Stimulated activated CD8-positive, alpha-beta memory T cell treated with anti-CD3 and anti-CD28 coated beads, Interleukin-7, amount 100 ng/mL, for 24 hours (primary cell): ENCODE data around the gene ELFN1.

ENCODE experiments used
- DNase-seq: peaks from one replicate; pipeline ENCODE4 v3.0.0-alpha.2; 2020; ENCODE audit warnings: low read depth

The ELFN1 gene

GRCh38 chr7:1675673-1676549 lies 5.8 kb downstream of the ELFN1 start:
- no peak for DNase-seq

GRCh38 chr7:1676550-1677078 lies 6.5 kb downstream of the ELFN1 start:
- DNase-seq, result no peak

DNA sequence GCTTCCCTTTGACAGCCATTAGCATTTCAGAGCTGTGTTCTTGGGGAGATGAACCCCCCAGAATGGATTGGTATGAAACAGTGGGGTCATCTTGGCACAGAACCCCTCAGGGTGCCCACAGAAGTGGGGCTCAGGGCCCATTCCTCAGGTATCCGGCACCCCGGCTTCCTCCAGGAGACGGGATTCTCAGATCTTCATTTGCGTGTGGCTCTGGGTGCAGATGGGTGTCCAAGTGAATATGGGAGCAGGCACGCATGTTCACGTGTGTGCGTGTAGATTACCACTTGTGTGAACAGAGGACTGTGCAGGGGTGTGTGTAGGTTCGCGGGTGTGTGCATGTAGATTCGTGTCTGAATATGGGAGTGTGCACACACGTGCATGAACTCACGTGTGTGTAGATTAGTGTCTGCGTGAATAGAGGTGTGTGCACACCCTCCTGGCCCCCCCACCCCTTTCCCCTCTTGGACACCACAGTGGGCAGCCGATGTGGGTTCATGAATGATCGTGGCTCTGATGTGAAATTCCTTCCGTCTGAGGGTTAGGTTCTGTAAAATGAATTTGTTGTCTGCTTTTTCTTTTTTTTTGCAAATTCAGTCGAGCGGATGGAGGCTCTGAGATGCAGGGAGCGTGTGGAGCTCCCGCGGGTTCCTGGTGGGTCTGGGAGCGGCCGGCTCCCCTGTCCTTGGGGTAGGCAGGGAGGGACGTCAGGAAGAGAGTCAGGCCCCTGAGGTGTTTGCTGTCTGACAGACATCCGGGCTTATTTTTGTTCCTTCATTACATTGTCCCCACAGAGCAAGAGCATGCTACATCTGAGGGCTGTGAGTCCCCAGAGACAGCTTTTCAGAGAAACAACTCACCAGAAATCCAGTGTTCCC lies 7.4 kb downstream of the ELFN1 start:
- no peak for DNase-seq

DNA sequence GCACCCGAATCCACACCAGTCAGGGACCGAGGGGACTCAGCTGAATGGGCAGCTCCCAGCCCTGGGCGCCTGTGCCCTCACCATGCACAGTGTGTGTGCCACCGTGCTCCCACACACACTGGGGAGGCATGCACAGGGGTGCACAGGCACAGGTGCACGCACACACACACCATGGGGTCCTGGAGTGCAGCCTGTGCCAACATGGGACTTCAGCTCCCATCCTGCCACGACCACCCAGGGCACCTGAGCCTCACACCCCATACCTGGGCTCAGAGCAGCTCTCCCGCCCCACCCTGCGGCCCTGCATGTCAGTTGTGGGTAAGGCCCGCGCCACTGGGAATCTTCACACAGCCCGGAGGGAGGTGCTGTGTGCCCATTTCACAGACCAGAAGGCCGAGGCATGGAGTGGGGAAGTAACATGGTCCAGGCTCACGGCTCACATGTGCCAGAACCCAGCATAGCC lies 8.0 kb downstream of the ELFN1 start:
- DNase-seq, result no peak

GRCh38 chr7:1678571-1679325 lies 8.7 kb downstream of the ELFN1 start:
- DNase-seq, result no peak

GRCh38 chr7:1679326-1679965 lies 9.4 kb downstream of the ELFN1 start:
- DNase-seq, result no peak

DNA sequence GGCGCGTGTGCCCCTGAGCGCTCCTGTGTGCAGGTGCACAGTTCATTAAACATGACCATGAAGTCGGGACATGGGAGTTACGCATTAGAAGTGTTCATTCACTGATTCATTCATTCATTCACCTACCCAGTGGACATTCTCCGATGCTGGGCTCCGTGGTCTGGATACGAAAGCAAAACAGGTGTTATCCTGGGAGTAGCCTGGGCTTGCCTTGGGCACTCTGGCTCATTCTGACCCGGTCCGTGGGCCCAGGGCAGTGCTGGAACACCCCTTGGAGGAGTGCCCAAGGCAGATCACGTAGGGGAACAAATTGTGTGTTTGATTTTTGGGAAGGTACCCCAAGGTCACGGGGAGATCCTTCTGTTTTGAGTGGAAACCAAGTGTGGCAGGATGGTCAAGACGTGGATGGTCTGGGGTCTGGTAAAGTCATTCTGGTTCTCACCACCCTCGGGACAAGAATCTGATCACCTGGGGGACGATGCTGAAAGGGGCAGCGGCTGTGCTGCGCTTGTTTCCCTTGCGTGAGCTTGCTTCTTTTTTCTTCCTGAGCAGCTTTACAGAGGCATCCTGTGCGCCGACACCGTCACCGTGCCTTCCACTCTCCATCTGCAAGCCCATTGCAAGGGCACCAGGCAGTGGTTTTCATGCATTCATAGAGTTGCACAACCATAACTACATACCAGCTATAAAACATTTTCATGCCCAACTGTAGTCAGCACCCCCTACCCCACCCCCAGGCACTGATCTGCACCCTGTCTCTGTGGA lies 10.1 kb downstream of the ELFN1 start:
- no peak for DNase-seq

GRCh38 chr7:1681581-1681980 lies 11.5 kb downstream of the ELFN1 start:
- no peak for DNase-seq

- no peak for DNase-seq
Measured at GRCh38 chr7:1685000-1685624, 15.0 kb downstream of the ELFN1 start.

DNA sequence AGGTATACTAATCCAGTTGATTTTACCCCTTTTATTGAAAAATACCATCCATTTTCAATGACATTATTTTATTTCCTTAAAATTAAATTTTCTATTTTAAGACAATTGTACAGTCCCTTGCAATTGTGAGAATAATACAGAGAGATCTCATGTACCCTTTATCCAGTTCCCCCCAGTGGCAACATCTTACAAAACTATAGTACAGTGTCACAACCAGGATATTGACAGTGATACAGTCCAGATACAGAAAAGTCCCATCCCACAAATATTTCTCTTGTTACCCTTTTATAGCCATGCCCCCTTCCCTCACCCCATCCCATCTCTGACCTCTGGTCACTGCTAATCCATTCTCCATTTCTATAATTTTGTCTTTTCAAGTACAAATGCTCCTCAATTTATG lies 18.5 kb downstream of the ELFN1 start:
- no peak for DNase-seq

GRCh38 chr7:1689311-1689710 lies 19.2 kb downstream of the ELFN1 start:
- no peak for DNase-seq

DNA sequence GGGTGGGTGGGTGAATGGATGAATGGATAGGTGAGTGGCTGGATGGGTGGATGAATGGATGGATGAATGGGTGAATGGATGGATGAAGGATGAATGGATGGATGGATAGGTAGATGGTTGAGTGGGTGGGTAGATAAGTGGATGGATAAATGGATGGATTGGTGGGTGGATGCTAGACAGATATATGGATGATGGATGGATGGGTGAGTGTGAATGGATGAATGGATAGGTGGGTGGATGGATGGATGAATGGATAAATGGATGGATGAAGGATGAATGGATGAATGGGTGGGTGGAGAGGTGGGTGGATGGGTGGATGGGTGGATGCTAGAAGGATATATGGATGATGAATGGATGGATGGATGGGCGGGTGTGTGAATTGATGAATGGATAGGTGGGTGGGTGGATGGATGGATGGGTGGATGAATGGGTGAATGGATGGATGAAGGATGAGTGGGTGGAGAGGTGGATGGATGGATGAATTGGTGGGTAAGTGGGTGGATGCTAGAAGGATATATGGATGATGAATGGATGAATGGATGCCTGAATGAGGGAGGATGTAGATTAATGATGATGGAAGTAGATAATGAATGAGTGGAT lies 20.4 kb downstream of the ELFN1 start:
- DNase-seq, result no peak

GRCh38 chr7:1691096-1691495 lies 21.0 kb downstream of the ELFN1 start:
- no peak for DNase-seq

- DNase-seq, result no peak
Measured at GRCh38 chr7:1691601-1692514, 21.8 kb downstream of the ELFN1 start.

DNA sequence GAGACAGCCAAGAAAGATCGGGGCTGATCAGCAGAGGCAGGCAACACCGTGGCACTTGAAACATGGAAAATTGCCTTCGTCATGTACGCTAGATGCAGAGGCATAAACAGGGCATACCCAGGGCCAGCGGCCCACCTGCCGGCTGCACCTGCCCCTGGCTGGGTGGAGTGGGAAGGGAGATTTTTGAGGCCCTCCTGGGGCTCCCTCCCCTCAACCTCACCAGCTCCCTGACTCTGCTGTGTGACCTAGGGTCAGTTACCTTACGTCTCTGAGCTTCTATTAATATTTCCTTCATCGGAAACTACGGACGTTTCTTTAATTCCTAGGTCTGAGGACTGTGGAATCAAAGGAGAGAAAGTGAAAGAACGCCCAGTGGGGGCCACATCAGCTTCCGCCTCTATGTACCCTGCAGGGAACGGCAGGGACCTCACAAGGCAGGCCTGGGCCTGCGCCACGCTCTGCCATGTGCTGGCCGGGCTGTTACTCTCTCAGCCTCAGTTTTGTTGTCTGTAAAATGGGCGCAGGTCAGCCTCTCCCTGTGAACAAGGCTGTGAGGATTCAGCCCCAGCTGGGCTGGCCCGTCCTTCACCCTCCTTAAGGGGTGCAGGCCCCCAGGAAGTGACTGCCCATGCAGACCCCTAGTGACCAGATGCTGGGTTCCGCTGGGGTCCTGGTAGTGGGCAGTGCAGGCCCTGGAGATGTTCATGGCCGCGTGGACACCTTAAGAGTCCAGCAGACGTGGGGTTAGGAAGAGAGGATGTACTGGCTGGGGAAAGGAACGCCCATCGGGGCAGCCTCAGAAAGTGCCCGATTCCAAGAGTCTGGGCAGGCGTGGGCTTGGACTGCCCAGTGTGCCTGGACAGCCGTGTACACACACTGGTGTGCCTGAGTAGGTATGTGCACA lies 22.7 kb downstream of the ELFN1 start:
- DNase-seq, result no peak

GRCh38 chr7:1693419-1693990 lies 23.4 kb downstream of the ELFN1 start:
- DNase-seq, result no peak

DNA sequence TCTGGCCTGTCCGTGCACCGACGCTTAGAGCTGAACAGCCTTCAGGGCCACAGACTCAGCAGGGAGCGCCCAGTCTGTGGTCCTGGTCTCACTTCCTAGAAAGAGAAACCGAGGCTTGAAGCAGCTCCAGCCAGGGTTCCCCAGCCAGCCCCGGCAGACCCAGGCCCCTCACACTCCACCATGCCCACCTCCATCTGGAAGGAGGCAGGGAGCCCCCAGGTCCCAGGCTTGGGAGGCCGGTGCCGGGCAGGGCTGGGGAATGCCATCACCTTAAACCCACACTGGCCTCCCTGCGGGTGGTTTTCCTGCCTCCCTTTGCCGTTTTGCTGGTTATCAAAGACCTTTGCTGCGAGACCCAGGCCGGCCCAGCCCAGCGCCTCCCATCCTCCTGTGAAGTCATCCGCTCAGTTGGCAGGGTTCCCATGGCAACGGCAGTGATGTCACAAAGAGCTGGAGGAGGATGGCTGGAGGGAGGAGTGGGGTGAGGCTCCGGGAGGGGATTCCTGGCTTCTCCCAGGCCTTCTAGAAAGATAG lies 24.0 kb downstream of the ELFN1 start:
- no peak for DNase-seq
